Stimulated activated naive CD8-positive, alpha-beta T cell treated with anti-CD3 and anti-CD28 coated beads, Interleukin-15, Interleukin-2, amounts not matched to agents 100 U/mL and 50 U/mL, for 24 hours (primary cell): Measurements from ENCODE around the gene USP48.
A peak's percentile ranks its signal among the peaks of the same experiment; 100 is the strongest.
"Not testable (repeated sequence)": the region's sequence is repeated elsewhere in the genome, so short reads cannot be mapped to it uniquely, and the experiment has no call there.

Experiments used
- ATAC-seq: fragments of 150-1000 bp; cut with Tn5 transposase; one replicate; pipeline ENCODE4 v1.10.0; 2021
- DNase-seq: peaks from one replicate; pipeline ENCODE4 v3.0.0; 2021

Gene USP48

DNA sequence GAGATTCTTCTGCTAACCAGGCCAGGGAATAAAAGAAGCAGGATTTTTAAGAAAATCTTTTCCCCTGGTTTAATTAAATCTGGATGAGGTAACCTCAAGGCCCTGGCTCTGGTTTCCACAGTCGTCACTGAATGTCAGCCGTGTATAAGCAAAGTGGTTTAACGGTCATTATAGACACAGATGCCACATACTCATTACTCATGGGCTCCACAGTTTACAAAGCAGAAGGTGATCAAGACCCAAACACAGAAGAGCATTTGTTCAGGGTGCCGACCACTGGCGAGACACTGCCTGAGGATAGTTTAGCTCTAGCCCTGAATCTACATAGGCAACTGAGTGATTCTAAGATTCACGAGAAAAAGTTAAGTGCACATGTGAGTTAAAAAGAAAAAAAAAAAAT is 86.0 kb downstream of the USP48 start:
- ATAC-seq (no peak), DNase-seq (no peak)

DNA sequence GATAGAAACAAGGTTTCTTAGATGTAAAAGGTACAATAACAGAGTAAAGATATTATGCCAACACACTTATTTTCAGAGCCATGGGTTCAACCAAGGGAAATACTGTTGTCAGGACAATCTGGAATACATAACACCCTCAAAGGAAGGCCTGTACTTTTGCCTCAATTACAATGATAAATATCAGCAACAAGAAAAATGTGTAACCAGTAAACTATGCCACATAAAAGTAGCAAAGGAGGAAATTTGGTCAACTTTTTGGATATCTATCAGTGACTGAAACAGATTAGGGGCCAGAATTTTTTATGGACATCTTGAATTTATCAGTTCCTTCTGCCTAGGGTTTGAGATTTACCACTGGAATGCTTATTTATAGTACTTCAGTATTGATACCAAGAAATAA is 89.2 kb downstream of the USP48 start:
- no peak for ATAC-seq
- DNase-seq, result no peak

DNA sequence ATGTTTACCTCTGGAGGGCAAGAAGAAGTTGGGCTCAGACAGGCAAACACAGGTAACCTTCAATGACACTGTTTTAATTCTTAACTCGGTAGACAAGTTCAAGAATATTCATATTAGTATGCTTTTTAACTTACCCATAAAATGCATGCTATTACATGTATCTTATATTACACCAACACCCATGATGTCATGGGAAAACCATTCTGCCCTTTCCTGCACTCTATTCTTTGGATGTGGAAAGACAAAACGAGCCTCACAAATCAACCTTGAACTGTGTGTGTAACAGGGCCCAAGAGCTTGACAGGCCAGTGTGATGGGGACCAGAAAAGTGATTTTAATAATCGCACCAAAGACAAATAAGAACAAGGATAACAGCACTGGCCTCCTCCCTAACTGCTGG is 91.2 kb downstream of the USP48 start:
- ATAC-seq (no peak), DNase-seq (no peak)

DNA sequence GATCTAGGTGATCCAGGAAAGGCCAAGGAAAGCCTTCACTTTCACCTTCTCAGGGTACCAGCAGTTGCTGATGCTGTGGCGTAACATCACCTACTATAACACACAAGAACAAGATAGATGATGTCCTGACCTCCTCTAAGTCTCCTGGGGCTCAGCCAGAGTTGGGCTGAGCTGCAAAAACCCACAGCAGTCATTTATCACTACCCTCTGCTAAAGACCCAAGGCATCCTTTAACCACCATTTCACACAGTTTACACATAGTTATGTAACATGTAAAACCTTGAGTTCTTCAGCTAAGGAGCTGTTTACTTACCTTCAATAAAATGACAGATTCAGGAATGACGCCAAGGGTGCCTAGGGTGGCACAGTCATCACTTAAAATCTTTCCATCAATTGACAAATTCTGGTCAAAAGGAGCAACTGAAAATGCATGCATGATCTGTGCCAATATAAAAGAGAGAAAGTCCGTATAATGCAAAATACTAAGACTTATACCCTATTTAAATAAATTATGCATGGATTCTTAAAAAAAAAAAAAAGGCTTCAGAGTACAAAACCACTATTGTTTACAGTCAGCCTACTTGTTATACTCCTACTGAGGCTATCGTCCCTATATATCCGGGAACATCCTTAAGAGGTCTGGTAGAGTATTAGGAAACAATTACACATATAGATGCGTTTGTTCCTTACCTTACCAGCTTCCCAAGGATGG is 93.1 kb downstream of the USP48 start:
- ATAC-seq (no peak), DNase-seq (no peak)

DNA sequence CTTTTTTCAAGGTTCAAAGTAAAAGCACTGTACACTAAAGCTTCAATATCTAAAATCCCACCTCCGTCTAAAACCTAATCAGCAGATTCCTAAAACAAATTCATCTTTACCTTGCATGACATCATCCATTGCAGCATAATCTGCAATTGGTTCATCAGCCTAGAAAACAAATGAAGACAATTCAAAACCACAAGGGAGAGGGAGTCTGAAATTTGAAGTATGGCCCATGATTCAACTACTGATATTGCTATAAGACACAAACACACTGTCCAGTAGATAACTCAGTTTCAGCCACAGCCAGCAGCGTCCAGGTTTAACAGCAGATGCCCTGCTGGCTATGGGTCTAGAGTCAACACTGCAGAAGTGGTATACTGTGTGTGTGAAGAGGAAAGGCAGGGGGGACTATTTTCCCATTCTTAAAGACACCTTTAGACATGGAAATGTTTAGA is 95.8 kb downstream of the USP48 start:
- ATAC-seq, result no peak
- DNase-seq, result no peak

DNA sequence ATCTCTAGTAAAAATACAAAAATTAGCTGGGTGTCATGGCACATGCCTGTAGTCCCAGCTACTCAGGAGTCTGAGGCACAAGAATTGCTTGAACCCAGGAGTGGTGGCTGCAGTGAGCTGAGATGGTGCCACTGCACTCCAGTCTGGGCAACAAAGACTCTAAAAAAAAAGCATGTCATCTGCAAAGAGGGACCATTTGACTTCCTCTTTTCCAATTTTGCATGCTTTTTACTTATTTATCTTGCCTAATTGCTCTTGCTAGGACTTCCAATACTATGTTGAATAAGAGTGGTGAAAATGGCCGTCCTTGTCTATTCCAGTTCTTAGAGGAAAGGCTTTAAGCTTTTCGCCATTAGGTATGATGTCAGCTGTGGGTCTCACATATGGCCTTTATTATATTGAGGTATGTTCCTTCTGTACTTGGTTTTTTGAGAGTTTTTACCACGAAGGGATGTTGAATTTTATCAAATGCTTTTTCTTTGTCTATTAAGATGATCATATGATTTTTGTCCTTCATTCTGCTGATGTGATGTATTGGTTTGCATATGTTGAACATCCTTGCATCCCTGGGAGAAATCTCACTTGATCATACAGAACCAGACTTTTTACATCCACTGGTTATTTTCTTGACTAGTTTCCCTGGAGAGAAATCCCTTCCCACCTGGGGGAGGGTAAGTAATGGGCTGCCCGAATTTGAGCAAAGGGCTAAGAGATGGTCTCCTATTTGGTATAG is 96.8 kb downstream of the USP48 start:
- ATAC-seq, result no peak

DNA sequence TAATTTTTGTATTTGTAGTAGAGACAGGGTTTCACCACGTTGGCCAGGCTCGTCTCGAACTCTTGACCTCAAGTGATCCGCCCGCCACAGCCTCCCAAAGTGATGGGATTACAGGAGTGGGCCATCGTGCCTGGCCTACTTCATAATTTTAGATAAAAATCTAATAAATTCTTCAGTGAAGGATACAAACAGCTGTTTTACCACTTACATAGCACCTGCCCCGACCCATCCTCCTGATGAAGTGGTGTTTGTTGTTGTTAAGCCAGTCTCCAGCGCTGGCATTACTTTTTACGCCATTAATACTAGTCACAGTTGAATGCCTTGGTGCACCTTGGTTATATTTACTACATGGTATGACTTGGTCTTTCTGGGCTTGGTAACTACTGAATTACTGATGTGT is 101.5 kb downstream of the USP48 start:
- DNase-seq (no peak), ATAC-seq (no peak)

More for the DNA sequence above, 96.8 kb downstream of the USP48 start:
- no peak for DNase-seq

DNA sequence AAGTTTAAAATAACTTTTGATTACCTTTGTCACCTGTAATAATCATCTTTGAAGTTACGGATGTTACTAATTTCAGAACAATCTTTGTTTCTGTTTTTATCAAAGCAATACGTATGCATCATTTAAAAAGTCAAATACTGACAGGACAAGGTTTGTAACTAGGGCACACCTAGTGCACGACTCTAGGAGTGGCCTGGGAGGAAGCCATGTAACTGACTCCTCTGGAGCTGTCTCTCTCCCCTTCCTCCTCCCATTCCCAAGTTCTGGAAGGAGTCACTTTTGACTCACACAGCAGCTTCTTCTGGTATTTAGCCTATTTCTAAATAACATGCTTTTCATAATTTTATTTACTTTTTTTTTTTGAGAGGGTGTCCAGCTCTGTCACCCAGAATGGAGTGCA is 102.0 kb downstream of the USP48 start:
- DNase-seq, result no peak
- ATAC-seq, result no peak

DNA sequence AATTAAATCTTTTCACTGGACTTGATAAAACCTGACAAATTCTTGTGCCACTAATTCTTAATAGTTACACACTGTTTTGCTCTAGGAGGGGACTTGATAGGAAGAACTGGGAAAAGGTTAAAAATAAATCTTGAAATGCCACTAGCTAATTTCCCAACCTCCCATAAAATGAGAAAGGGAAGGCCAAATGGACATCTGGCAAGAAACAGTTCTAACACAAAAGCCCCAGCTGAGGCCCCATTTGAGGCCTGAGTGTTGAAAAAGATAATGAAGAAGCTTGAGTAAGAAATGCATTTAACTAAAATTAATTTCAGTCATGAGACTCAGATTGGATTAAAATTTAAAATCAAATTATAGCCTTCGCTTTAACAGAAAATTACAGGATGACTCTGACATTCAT is 102.6 kb downstream of the USP48 start:
- ATAC-seq (no peak), DNase-seq (no peak)

DNA sequence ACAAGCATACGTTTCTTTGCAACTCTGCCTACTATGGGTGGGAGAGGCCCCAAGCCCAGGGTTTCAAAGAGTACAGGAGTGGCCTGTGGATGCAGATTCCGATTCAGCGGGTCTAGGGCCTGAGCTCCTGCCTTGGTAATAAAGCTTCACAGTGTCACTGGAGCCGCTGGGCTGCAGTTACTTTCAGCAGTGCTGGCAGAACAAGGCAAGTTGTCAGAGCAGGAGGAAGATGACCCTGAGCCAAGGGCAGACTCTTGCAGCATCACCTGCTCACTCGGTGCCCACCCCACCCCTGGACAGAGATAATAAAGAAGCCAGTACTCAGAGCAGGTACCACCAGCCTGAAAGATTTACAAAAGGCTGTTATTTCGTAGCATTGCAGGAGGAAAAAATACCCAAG is 105.8 kb downstream of the USP48 start:
- DNase-seq (no peak), ATAC-seq (no peak)

DNA sequence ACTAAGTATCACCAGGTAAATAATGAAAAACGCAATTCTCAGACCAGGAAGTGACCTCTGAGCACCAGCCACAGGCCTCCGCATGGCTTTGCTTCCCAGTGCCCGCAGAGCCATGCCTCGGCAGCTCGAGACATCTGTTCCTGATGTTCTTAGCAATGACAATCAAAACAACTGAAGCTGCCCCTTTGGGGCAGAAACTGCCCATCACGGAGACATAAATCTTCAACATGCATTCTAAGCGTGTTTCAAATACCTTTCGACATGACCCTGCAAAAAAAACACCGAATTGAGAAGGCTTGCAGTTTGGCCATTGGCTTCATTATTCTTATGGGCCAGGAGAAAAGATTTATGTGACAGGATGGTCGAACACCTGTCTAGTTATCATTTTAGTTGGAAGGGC is 108.0 kb downstream of the USP48 start:
- DNase-seq, result no peak
- no peak for ATAC-seq

DNA sequence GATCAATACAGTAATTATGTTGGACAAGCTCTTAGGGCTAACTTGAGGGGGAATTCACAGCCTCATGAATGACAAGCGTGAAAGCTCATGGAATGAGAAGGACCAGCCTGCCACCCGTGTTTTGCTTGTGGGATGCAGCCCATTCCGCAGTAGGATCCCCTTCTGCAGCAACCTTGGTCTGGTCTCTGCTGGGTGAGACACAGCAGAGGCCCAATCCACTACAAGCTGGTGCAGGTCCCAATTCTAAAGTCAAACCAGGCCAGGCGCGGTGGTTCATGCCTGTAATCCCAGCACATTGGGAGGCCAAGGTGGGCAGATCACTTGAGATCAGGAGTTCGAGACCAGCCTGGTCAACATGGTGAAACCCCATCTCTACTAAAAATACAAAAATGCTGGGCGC is 109.1 kb downstream of the USP48 start:
- DNase-seq, ATAC-seq: not testable (repeated sequence)

DNA sequence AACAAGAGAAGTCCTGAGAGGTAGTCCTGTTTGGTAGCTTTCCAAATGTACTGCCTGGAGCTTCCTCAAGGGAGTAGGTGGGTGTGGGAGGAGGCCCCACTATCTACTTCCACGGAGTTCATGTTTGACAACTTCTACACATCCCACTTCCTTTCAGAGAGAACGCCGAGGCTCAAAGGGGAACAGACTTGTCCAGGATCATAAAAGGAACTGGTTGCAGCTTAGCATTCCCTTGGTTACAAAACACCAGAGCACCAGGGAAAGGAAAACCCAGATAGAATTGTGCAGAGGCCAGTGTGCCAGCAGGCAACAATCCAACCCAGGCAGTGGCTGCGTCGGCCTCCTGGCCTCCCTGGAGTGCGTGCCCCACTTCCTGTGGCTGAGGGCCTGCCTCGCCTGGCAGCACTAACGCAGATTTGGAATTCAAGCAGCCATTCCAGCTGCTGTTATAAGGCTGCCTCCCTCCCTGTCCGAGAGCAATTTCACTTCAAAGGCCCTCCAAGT is 109.6 kb downstream of the USP48 start:
- ATAC-seq (no peak), DNase-seq (no peak)

DNA sequence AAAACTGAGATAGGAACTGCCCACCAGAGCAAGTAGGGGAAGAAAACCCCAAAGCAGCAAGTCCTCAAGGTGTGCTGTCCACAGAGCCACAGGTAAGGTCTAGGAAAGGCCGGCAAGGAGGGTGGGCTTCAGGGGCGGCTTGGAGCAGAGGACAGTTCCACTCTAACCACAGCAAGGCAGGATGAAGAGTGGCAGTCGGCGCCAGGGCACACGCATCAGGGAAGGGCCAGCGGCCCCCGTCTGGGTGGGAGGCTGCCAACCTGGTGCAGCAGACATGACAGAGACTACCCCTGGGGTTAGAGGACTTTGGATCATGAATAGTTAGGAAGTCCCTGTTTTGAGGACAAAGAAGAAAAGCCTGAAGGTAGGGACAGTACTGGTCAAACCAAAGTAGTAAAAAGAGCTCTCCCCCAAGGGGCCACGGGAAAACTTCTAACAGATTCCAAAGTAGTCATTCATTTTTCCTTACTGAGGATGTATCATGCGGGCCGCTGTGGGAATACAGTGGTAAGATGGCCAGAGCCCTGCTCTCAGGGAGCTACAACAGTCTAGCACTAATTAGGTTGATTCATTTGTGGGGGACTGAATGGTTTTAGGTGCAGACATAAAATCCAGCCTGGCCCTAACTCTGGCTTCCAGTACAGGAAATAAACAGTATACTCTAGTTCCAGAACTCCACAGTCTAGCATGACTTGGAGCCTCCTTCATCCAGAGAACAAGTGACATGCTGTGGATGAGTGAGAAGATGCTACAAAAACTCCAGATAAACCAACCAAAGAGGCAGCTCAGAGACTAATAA is 110.3 kb downstream of the USP48 start:
- DNase-seq, result no peak
- ATAC-seq, result no peak

DNA sequence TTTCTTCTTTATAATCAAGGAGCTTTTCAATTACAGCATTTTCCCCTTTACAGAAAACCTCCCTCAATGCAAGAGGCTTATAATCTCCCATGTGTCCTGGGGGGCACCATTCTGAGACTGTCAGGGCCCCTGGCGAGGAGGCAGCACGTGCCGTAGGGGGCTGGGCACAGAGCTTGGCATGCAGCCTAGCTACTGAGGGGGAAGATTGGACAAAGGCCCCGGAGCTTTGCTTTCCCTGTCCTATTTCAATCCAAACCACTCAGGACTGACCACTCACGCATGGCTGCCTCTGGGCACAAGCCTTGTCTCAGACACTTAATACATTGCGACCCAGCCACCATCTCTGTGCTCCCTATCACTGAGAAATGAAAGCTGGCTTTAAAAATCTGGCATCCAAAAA is 111.0 kb downstream of the USP48 start:
- no peak for DNase-seq

DNA sequence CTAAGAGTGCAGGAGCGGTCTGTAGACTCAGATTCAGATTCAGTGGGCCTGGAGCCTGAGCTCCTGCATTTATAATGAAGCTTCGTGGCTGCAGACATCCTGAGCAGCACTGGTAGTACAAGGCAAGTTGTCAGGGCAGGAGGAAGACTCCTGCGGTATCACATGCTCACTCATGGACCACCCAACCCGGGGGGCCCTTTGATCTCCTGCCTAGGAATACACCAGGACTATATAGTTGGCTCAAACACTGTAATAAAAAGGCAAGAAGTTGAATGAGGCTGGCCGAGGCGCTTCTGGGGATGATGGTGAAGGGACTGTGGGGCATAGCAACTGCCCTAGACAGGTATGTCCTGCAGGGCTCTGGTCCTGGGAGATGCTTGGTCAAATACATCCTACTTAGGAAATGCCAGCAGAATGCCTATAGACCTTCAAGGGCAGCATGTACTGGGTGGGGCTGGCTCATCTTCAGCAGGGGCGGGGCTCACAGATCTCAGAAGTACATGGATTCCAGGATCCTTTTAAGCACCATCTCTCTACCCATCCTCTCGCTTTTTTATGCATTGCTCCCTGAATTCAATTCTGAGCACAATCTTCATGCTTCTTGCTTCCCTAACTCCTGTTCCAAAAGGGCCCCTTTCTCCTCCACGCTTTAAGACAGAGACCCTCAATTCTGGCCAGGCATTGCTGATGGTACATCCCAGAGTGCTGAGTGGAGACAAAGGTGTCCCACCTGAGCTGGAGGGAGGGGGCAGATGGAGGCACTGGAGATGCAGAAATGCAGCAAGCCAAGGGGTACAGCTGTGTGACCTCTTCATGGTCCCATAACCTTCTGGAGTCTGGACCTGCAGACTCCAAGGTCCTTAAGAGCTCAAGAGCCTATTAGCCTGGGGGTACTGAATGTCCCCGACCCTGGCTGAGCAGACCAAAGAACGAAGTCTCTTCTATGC is 111.7 kb downstream of the USP48 start:
- no peak for DNase-seq
- no peak for ATAC-seq

More for the DNA sequence above, 111.0 kb downstream of the USP48 start:
- no peak for ATAC-seq

DNA sequence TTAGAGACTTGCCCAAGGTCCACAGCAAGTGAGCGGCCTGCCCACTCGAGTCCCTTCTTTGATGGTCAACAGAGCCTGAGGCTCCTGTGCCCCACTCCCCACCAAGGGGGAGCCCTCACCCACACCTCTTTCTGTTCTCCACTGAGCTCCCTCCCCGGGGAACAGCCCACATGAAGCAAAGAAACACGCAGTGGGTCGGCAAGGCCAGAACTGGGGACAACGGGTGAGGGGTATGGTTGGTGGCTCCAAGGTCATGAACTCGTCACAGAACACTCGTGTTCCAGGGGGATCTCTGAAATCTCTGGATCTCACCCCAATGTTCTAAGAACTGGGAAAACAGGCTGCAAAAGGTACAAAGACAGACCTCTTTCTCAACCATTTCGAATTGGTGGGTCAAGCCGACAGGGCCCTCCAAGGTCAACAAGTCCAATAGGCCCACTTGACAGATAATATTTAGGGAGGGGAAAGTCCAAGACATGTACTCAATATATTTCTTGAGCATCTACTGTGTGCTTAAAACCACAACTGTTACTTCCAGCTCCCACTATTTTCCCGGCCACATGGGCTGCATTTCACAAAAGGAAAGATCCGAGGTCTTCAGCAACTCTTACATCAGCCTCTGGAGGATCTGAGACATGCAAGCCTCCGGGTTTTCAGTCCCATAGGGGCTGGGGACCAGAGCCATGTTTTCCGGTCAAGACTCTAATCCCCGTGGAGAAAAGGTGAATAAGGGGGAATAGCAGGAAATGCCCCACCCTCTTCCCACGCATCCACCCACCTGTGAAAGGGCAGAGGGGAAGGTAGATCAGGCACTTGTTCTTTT is 112.7 kb downstream of the USP48 start:
- no peak for DNase-seq
- no peak for ATAC-seq

DNA sequence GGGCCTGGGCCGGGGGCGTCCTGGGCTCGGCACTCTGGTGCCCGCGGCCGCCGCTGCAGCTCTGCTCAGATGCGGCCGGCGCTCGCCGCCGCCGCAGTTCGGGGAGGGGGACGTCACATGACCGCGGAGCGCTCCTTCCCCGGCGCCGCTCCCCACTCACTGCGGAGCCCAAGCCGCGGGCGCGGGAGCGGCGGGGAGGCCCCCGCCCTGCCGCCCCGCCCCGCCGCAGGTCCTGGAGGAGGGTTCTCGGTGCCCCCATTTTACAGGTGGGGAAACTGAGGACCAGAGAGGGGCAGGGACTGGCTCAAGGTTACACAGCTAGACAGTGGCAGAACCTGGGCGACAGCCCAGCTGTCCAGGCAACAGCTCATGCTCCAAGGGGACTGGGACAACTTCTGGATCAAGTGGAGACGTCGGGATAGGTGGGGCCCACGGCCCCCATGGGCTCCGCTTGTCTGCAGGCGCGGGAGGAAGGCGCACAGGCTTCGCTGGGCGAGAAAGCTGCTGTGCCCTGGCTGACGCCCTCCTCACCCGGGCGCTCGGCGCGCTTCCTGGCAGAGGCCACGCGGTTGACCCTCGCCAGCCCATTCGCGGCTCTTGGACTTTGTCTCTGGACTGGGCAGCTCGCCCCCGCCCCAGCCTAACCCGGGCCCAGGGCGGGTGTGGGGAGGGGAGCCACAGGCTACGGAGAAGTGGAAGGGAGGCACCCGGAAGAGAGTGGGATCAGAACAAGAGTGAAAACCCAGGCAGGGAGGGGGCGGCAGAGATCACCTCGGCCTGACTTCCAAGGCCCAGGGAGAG is 113.5 kb downstream of the USP48 start, which contains the start of gene RAP1GAP:
Gene RAP1GAP, minus strand, starts transcription at position 100 of the 801 bp plus-strand sequence. CDS start 49,325 bp downstream, outside the sequence.
- ATAC-seq, result peak; percentile 46
- DNase-seq, result peak; percentile 30

DNA sequence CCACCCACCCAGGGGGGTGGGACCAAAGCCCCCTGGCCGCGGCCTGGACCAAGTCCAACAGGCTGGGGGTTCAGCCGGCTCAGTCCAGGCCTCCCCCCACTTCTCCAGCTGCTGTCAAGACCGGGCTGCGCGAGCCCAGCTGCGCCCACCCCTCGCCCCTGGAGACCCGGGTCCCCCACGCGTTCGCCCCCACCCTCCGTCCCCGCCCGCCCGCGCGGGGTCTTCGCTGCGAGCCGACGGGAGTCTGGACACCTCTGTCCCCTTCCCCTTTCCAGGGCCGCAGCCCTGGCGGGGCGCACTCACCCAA is 114.0 kb downstream of the USP48 start:
- DNase-seq (no peak), ATAC-seq (no peak)
